Endothelial cell of umbilical vein (primary cell): Measurements from ENCODE around the gene TCF15.

ENCODE experiments used
- EZH2 ChIP-seq: IDR thresholded peaks from 2 replicates; pipeline ENCODE4 v1.6.1; 2012; ENCODE audit warnings: borderline replicate concordance, low read depth, mild to moderate bottlenecking, moderate library complexity, low read length, inconsistent platforms; ENCODE audit not compliant: severe bottlenecking
- FOS ChIP-seq: IDR thresholded peaks from 2 replicates; pipeline ENCODE4 v1.6.1; 2011; ENCODE audit warnings: mild to moderate bottlenecking, low read length, moderate library complexity, borderline replicate concordance; ENCODE audit not compliant: insufficient read depth
- GATA2 ChIP-seq: IDR thresholded peaks from 2 replicates; pipeline ENCODE4 v1.7.0; 2011; ENCODE audit warnings: low read depth, mild to moderate bottlenecking, moderate library complexity, mixed read lengths, low read length; ENCODE audit not compliant: insufficient read length, insufficient read depth
- MYC ChIP-seq: IDR thresholded peaks from one replicate; pipeline ENCODE4 v1.6.1; 2011; ENCODE audit warnings: mild to moderate bottlenecking, low read depth, low read length
- POLR2A ChIP-seq: IDR thresholded peaks from 2 replicates; pipeline ENCODE4 v1.6.1; 2012; ENCODE audit warnings: low read depth, mild to moderate bottlenecking, control low read depth, low read length
- POLR2AphosphoS5 ChIP-seq: IDR thresholded peaks from 2 replicates; pipeline ENCODE4 v1.6.1; 2012; ENCODE audit warnings: low read depth, mild to moderate bottlenecking, control low read depth, low read length, moderate library complexity; ENCODE audit not compliant: insufficient read depth
- TF ChIP-seq, protein P1 (sequence below), 2 donors: IDR thresholded peaks; 1 replicate in 1 of 2; 2 replicates in 1 of 2; pipeline ENCODE4 v1.5.1; 2011; ENCODE audit warnings: low read length in 2 of 2, mild to moderate bottlenecking in 2 of 2, moderate library complexity in 2 of 2, control low read depth in 1 of 2, inconsistent platforms in 1 of 2, low read depth in 1 of 2; ENCODE audit not compliant: insufficient read depth in 1 of 2; ENCODE audit errors: extremely low read depth in 1 of 2
- TF ChIP-seq, protein P2 (sequence below): IDR thresholded peaks from 2 replicates; pipeline ENCODE4 v1.6.1; 2011; ENCODE audit not compliant: insufficient read depth, insufficient read length

DNA sequence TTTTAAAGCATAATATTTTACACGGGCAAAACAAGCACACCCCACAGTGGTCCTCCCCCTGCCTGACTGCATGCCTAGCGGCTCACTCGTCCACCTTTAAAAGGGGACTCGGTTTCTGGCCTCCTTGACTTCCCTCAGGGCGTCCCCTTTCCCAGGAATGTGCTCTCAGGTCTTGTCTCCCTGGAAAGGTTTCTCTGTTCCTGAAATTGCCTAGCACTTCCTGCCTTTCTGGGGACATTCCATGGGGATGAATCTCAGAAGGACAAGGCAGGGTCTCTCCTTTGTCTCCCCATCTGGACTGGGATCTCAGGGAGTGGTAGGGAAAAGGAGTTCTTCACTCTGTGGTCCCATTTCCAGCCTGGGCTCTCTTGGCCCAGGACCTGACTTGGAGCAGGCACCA lies 4.9 kb downstream of the TCF15 start:
- TF ChIP-seq POLR2A = no peak
- TF ChIP-seq, protein P1, sequence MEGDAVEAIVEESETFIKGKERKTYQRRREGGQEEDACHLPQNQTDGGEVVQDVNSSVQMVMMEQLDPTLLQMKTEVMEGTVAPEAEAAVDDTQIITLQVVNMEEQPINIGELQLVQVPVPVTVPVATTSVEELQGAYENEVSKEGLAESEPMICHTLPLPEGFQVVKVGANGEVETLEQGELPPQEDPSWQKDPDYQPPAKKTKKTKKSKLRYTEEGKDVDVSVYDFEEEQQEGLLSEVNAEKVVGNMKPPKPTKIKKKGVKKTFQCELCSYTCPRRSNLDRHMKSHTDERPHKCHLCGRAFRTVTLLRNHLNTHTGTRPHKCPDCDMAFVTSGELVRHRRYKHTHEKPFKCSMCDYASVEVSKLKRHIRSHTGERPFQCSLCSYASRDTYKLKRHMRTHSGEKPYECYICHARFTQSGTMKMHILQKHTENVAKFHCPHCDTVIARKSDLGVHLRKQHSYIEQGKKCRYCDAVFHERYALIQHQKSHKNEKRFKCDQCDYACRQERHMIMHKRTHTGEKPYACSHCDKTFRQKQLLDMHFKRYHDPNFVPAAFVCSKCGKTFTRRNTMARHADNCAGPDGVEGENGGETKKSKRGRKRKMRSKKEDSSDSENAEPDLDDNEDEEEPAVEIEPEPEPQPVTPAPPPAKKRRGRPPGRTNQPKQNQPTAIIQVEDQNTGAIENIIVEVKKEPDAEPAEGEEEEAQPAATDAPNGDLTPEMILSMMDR (IDR thresholded peaks at IDR 0.05; ENCODE audit: extremely low read depth in 1 of 2, insufficient read depth in 1 of 2, low read depth in 1 of 2, low read length in 2 of 2) = no peak
- no peak for TF ChIP-seq POLR2AphosphoS5
- TF ChIP-seq GATA2 = no peak
- TF ChIP-seq MYC = no peak
- TF ChIP-seq, protein P2, sequence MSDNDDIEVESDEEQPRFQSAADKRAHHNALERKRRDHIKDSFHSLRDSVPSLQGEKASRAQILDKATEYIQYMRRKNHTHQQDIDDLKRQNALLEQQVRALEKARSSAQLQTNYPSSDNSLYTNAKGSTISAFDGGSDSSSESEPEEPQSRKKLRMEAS = no peak
- no peak for TF ChIP-seq EZH2
- no peak for TF ChIP-seq FOS
